ENCODE measurements around the gene STX5. TPM values are rescaled to one million over a fixed set of nuclear protein-coding genes. Genes with fewer than 3 reads are reported as not detected.

The STX5 gene
- total and polyA plus RNA-seq, 9 of the 15 experiments (the other 6 are each of a cell fraction or from before 2014, with no cell fraction given): 2.8 to 28.6 (median 23.7) TPM

DNA sequence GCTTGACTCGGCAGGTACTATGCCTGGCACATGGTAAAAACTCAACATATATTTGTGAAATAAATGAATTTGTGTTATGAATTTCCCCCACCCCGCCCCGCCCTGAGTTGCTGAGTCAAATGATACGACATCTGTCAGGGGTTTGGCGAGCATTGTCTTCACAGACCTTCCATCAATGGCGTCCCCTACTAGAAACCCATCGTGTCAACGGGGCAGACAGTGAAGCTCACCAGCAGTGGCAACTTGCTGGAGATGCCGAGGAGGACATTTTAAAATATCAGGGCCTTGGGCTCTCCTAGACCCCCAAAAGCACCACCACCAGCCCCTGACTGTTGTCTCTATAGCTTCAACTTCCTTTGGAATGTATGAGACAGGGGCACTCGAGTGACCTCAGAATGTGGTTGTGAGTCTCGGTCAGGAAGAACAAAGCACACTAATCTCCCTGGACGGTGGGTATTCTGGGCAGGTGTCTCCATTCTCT lies 25.9 kb downstream of the STX5 start:
- 4% methylated on average over 11 of the region's 12 CpGs for WGBS (ENCODE audit: insufficient coverage, low coverage, missing lambda C conversion rate)
- Histone ChIP-seq H3K27me3 (ENCODE audit: control insufficient read depth in 2 of 2, insufficient read depth in 2 of 2, low read length in 2 of 2) (no peaks in the 10 kb centered on the region), H3K27ac (ENCODE audit: extremely low read depth, low read depth, low read length) (peak overlapping the region; percentile 72), H4K20me1 (replicated peaks; ENCODE audit: control insufficient read depth, insufficient read depth, low read length) (peaks cover 9% of the 10 kb centered on the region; the same call in 1 of the 2 replicates), H3K9ac (ENCODE audit: insufficient read depth in 1 of 2, low read depth in 2 of 2, low read length in 2 of 2) (peak overlapping the region; percentile 90 to 97; a peak in 3 of 4 replicates), H3K9me1 (ENCODE audit: control insufficient read depth, insufficient read depth, low read length) (no peaks in the 10 kb centered on the region), H3K4me1 (replicated peaks in 1 of 2; ENCODE audit: control insufficient read depth in 2 of 2, insufficient read depth in 2 of 2, low read length in 2 of 2) (peaks cover 11 to 19% of the 10 kb centered on the region in 2 experiments; a peak in 4 of 5 replicates), H3K36me3 (ENCODE audit: control insufficient read depth, insufficient read depth, low read length) (peaks cover 32% of the 10 kb centered on the region), H3K4me3 (peak overlapping the region; percentile 94), H3K79me2 (ENCODE audit: control insufficient read depth, insufficient read depth, low read length) (peaks cover 28% of the 10 kb centered on the region), H3K9me3 (replicated peaks; ENCODE audit: control insufficient read depth, insufficient read depth, low read depth, low read length) (no peaks in the 10 kb centered on the region), H3K4me2 (ENCODE audit: insufficient read depth, low read length) (peak overlapping the region; percentile 97), H2AFZ (ENCODE audit: low read depth, low read length) (peak overlapping the region; percentile 79)
- no TSS peak for BruUV-seq (replicated peaks)
- ATAC-seq (peak; percentile 51), DNase-seq (ENCODE audit: extremely low read depth in 1 of 4, low spot score in 3 of 4) (peak; percentile 29 to 63 (median 44)), FAIRE-seq (peak; percentile 6)
- in situ Hi-C loops (cut with MboI) (no loop called here), intact Hi-C loops (cut with micrococcal nuclease) (loop anchor here (1.0 to 5.0 kb wide), 3 partner anchors 25 to 56 kb away; no protein-coding TSS in a partner anchor)
- POLR2A ChIA-PET: interaction anchor here (0.6 to 3.5 kb wide), 17 partner anchors 9 to 1280 kb away, joined by 3 to 40 read pairs (median 8); partner anchors contain the start of genes LRRN4CL, STX5, TUT1 and WDR74
- CTCF ChIA-PET (ENCODE audit: low intra/inter-chr PET ratio): no interaction called here
- TF ChIP-seq, protein P1, sequence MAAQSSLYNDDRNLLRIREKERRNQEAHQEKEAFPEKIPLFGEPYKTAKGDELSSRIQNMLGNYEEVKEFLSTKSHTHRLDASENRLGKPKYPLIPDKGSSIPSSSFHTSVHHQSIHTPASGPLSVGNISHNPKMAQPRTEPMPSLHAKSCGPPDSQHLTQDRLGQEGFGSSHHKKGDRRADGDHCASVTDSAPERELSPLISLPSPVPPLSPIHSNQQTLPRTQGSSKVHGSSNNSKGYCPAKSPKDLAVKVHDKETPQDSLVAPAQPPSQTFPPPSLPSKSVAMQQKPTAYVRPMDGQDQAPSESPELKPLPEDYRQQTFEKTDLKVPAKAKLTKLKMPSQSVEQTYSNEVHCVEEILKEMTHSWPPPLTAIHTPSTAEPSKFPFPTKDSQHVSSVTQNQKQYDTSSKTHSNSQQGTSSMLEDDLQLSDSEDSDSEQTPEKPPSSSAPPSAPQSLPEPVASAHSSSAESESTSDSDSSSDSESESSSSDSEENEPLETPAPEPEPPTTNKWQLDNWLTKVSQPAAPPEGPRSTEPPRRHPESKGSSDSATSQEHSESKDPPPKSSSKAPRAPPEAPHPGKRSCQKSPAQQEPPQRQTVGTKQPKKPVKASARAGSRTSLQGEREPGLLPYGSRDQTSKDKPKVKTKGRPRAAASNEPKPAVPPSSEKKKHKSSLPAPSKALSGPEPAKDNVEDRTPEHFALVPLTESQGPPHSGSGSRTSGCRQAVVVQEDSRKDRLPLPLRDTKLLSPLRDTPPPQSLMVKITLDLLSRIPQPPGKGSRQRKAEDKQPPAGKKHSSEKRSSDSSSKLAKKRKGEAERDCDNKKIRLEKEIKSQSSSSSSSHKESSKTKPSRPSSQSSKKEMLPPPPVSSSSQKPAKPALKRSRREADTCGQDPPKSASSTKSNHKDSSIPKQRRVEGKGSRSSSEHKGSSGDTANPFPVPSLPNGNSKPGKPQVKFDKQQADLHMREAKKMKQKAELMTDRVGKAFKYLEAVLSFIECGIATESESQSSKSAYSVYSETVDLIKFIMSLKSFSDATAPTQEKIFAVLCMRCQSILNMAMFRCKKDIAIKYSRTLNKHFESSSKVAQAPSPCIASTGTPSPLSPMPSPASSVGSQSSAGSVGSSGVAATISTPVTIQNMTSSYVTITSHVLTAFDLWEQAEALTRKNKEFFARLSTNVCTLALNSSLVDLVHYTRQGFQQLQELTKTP (IDR thresholded peaks at IDR 0.05; ENCODE audit: low read depth in 1 of 2, partially characterized antibody in 2 of 2): peak in 1 of 2 experiments; percentile 11
- TF ChIP-seq NFRKB (IDR thresholded peaks at IDR 0.05; ENCODE audit: low read depth): 0 out of 2 replicates have a peak, but pooled peaks have one; percentile 1
- no peak for TF ChIP-seq RBM14 (IDR thresholded peaks at IDR 0.05; ENCODE audit: borderline replicate concordance, insufficient read depth, low read depth, low read length)
- TF ChIP-seq KDM1A (IDR thresholded peaks at IDR 0.05): peak in 1 of 2 experiments; percentile 35; a peak in 3 of 4 replicates
- TF ChIP-seq, protein P2, sequence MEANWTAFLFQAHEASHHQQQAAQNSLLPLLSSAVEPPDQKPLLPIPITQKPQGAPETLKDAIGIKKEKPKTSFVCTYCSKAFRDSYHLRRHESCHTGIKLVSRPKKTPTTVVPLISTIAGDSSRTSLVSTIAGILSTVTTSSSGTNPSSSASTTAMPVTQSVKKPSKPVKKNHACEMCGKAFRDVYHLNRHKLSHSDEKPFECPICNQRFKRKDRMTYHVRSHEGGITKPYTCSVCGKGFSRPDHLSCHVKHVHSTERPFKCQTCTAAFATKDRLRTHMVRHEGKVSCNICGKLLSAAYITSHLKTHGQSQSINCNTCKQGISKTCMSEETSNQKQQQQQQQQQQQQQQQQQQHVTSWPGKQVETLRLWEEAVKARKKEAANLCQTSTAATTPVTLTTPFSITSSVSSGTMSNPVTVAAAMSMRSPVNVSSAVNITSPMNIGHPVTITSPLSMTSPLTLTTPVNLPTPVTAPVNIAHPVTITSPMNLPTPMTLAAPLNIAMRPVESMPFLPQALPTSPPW (CRISPR knock-in tag; IDR thresholded peaks at IDR 0.05): 0 out of 2 replicates have a peak, but pooled peaks have one; percentile 9
- TF ChIP-seq, protein P3, sequence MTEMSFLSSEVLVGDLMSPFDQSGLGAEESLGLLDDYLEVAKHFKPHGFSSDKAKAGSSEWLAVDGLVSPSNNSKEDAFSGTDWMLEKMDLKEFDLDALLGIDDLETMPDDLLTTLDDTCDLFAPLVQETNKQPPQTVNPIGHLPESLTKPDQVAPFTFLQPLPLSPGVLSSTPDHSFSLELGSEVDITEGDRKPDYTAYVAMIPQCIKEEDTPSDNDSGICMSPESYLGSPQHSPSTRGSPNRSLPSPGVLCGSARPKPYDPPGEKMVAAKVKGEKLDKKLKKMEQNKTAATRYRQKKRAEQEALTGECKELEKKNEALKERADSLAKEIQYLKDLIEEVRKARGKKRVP (CRISPR knock-in tag; IDR thresholded peaks at IDR 0.05): no peak
- TF ChIP-seq, protein P4, sequence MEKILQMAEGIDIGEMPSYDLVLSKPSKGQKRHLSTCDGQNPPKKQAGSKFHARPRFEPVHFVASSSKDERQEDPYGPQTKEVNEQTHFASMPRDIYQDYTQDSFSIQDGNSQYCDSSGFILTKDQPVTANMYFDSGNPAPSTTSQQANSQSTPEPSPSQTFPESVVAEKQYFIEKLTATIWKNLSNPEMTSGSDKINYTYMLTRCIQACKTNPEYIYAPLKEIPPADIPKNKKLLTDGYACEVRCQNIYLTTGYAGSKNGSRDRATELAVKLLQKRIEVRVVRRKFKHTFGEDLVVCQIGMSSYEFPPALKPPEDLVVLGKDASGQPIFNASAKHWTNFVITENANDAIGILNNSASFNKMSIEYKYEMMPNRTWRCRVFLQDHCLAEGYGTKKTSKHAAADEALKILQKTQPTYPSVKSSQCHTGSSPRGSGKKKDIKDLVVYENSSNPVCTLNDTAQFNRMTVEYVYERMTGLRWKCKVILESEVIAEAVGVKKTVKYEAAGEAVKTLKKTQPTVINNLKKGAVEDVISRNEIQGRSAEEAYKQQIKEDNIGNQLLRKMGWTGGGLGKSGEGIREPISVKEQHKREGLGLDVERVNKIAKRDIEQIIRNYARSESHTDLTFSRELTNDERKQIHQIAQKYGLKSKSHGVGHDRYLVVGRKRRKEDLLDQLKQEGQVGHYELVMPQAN (IDR thresholded peaks at IDR 0.05; ENCODE audit: borderline replicate concordance): no peak
- peak; percentile 37 for TF ChIP-seq SAP30 (IDR thresholded peaks at IDR 0.05; ENCODE audit: borderline replicate concordance, insufficient read depth, low read depth, low read length, poor library complexity, severe bottlenecking)
- TF ChIP-seq ZNF165 (CRISPR knock-in tag; IDR thresholded peaks at IDR 0.05; ENCODE audit: borderline replicate concordance): no peak
- TF ChIP-seq MIER1 (IDR thresholded peaks at IDR 0.05; ENCODE audit: low read depth): no peak
- no peak for TF ChIP-seq ZNF589 (CRISPR knock-in tag; IDR thresholded peaks at IDR 0.05; ENCODE audit: low read depth)
- no peak for TF ChIP-seq HDGF (IDR thresholded peaks at IDR 0.05)

Measured in K562 (cell line).